Measurements from ENCODE around the gene TLN1. TPM values are rescaled to one million over a fixed set of nuclear protein-coding genes. Genes with fewer than 3 reads are reported as not detected.

TLN1 gene
- total and polyA plus RNA-seq, 2 experiments from 2014 or later, result 21.5 to 120 TPM

DNA sequence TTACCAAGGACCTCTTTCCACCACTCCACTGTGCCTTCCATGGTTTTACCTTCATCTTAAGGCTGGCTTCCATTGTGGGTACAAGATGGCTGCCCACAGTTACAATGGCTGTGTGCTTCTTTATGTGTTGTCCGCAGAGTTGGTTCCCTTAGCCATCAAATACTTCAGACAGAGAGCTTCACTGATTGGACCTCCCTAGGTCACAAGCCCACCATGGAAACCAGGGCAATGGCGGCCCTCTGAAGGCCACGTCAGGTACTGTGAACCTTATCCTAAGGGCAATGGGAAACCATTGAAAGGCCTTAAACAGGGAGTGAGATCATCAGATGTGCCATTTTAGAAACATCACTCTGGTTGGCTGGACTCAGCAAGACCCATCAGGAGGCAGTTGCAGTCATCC, 64.1 kb downstream of the TLN1 start:
- H3K9me2 ChIP-seq (ENCODE audit: insufficient read depth), result peaks cover 12% of the 10 kb centered on the region
- no peaks in the 10 kb centered on the region; the same call in 2 of the 3 replicates for H3K9me3 Mint-ChIP-seq
- no peak overlapping the region for H3K4me3 ChIP-seq
- H3K27me3 ChIP-seq (ENCODE audit: insufficient read depth), result no peaks in the 10 kb centered on the region
- peaks cover 6% of the 10 kb centered on the region for H3K27me3 Mint-ChIP-seq (ENCODE audit: insufficient read depth, low read depth, poor library complexity)
- 0 out of 2 replicates have a peak, but pooled peaks cover 13% of the 10 kb centered on the region for H3F3A ChIP-seq (replicated peaks; ENCODE audit: low read depth)
- no peak for ATAC-seq
- no peaks in the 10 kb centered on the region for H3K36me3 ChIP-seq (ENCODE audit: insufficient read depth)
- no peak overlapping the region for H2AFZ ChIP-seq
- no peak overlapping the region for H3K27ac Mint-ChIP-seq
- peaks cover 5% of the 10 kb centered on the region for H3K36me3 Mint-ChIP-seq (ENCODE audit: low read depth)
- no peak overlapping the region for H3K27ac ChIP-seq (ENCODE audit: low read depth)
- H3K4me3 Mint-ChIP-seq, result no peak overlapping the region
- TF ChIP-seq NANOG (IDR thresholded peaks at IDR 0.05; ENCODE audit: borderline replicate concordance) (no peak), ZNF331 (CRISPR knock-in tag; IDR thresholded peaks at IDR 0.05; ENCODE audit: low read depth) (no peak), ZNF114 (CRISPR knock-in tag; IDR thresholded peaks at IDR 0.05) (no peak), EZH2 (IDR thresholded peaks at IDR 0.05; ENCODE audit: low read depth, unreplicated experiment) (no peak), JUNB (IDR thresholded peaks at IDR 0.05; ENCODE audit: unreplicated experiment) (no peak), CREB1 (CRISPR knock-in tag; IDR thresholded peaks at IDR 0.05; ENCODE audit: low read depth) (no peak), POLR2AphosphoS5 (IDR thresholded peaks at IDR 0.05; ENCODE audit: low read depth) (no peak), EZH2phosphoT487 (IDR thresholded peaks at IDR 0.05; ENCODE audit: unreplicated experiment) (no peak), STAT1 (IDR thresholded peaks at IDR 0.05; ENCODE audit: unreplicated experiment) (no peak)
- TF ChIP-seq, protein P1, sequence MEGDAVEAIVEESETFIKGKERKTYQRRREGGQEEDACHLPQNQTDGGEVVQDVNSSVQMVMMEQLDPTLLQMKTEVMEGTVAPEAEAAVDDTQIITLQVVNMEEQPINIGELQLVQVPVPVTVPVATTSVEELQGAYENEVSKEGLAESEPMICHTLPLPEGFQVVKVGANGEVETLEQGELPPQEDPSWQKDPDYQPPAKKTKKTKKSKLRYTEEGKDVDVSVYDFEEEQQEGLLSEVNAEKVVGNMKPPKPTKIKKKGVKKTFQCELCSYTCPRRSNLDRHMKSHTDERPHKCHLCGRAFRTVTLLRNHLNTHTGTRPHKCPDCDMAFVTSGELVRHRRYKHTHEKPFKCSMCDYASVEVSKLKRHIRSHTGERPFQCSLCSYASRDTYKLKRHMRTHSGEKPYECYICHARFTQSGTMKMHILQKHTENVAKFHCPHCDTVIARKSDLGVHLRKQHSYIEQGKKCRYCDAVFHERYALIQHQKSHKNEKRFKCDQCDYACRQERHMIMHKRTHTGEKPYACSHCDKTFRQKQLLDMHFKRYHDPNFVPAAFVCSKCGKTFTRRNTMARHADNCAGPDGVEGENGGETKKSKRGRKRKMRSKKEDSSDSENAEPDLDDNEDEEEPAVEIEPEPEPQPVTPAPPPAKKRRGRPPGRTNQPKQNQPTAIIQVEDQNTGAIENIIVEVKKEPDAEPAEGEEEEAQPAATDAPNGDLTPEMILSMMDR (conservative IDR thresholded peaks at IDR 0.05; ENCODE audit: low read depth in 2 of 2), result no peak
- TF ChIP-seq, protein P2, sequence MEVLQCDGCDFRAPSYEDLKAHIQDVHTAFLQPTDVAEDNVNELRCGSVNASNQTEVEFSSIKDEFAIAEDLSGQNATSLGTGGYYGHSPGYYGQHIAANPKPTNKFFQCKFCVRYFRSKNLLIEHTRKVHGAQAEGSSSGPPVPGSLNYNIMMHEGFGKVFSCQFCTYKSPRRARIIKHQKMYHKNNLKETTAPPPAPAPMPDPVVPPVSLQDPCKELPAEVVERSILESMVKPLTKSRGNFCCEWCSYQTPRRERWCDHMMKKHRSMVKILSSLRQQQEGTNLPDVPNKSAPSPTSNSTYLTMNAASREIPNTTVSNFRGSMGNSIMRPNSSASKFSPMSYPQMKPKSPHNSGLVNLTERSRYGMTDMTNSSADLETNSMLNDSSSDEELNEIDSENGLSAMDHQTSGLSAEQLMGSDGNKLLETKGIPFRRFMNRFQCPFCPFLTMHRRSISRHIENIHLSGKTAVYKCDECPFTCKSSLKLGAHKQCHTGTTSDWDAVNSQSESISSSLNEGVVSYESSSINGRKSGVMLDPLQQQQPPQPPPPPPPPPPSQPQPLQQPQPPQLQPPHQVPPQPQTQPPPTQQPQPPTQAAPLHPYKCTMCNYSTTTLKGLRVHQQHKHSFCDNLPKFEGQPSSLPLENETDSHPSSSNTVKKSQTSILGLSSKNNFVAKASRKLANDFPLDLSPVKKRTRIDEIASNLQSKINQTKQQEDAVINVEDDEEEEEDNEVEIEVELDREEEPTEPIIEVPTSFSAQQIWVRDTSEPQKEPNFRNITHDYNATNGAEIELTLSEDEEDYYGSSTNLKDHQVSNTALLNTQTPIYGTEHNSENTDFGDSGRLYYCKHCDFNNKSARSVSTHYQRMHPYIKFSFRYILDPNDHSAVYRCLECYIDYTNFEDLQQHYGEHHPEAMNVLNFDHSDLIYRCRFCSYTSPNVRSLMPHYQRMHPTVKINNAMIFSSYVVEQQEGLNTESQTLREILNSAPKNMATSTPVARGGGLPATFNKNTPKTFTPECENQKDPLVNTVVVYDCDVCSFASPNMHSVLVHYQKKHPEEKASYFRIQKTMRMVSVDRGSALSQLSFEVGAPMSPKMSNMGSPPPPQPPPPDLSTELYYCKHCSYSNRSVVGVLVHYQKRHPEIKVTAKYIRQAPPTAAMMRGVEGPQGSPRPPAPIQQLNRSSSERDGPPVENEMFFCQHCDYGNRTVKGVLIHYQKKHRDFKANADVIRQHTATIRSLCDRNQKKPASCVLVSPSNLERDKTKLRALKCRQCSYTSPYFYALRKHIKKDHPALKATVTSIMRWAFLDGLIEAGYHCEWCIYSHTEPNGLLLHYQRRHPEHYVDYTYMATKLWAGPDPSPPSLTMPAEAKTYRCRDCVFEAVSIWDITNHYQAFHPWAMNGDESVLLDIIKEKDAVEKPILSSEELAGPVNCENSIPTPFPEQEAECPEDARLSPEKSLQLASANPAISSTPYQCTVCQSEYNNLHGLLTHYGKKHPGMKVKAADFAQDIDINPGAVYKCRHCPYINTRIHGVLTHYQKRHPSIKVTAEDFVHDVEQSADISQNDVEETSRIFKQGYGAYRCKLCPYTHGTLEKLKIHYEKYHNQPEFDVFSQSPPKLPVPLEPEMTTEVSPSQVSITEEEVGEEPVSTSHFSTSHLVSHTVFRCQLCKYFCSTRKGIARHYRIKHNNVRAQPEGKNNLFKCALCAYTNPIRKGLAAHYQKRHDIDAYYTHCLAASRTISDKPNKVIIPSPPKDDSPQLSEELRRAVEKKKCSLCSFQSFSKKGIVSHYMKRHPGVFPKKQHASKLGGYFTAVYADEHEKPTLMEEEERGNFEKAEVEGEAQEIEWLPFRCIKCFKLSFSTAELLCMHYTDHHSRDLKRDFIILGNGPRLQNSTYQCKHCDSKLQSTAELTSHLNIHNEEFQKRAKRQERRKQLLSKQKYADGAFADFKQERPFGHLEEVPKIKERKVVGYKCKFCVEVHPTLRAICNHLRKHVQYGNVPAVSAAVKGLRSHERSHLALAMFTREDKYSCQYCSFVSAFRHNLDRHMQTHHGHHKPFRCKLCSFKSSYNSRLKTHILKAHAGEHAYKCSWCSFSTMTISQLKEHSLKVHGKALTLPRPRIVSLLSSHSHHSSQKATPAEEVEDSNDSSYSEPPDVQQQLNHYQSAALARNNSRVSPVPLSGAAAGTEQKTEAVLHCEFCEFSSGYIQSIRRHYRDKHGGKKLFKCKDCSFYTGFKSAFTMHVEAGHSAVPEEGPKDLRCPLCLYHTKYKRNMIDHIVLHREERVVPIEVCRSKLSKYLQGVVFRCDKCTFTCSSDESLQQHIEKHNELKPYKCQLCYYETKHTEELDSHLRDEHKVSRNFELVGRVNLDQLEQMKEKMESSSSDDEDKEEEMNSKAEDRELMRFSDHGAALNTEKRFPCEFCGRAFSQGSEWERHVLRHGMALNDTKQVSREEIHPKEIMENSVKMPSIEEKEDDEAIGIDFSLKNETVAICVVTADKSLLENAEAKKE (CRISPR knock-in tag; IDR thresholded peaks at IDR 0.05), result no peak
- TF ChIP-seq, protein P3, sequence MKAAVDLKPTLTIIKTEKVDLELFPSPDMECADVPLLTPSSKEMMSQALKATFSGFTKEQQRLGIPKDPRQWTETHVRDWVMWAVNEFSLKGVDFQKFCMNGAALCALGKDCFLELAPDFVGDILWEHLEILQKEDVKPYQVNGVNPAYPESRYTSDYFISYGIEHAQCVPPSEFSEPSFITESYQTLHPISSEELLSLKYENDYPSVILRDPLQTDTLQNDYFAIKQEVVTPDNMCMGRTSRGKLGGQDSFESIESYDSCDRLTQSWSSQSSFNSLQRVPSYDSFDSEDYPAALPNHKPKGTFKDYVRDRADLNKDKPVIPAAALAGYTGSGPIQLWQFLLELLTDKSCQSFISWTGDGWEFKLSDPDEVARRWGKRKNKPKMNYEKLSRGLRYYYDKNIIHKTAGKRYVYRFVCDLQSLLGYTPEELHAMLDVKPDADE (IDR thresholded peaks at IDR 0.05), result no peak
- TF ChIP-seq, protein P4, sequence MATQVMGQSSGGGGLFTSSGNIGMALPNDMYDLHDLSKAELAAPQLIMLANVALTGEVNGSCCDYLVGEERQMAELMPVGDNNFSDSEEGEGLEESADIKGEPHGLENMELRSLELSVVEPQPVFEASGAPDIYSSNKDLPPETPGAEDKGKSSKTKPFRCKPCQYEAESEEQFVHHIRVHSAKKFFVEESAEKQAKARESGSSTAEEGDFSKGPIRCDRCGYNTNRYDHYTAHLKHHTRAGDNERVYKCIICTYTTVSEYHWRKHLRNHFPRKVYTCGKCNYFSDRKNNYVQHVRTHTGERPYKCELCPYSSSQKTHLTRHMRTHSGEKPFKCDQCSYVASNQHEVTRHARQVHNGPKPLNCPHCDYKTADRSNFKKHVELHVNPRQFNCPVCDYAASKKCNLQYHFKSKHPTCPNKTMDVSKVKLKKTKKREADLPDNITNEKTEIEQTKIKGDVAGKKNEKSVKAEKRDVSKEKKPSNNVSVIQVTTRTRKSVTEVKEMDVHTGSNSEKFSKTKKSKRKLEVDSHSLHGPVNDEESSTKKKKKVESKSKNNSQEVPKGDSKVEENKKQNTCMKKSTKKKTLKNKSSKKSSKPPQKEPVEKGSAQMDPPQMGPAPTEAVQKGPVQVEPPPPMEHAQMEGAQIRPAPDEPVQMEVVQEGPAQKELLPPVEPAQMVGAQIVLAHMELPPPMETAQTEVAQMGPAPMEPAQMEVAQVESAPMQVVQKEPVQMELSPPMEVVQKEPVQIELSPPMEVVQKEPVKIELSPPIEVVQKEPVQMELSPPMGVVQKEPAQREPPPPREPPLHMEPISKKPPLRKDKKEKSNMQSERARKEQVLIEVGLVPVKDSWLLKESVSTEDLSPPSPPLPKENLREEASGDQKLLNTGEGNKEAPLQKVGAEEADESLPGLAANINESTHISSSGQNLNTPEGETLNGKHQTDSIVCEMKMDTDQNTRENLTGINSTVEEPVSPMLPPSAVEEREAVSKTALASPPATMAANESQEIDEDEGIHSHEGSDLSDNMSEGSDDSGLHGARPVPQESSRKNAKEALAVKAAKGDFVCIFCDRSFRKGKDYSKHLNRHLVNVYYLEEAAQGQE (IDR thresholded peaks at IDR 0.05; ENCODE audit: unreplicated experiment), result no peak
- no peak for DNase-seq (ENCODE audit: low spot score)
- no peaks in the 10 kb centered on the region for H4K20me1 ChIP-seq (replicated peaks; ENCODE audit: insufficient read depth)
- peaks cover 20% of the 10 kb centered on the region for H3K4me1 Mint-ChIP-seq
- H3K4me2 ChIP-seq, result no peak overlapping the region
- H3K79me2 ChIP-seq (replicated peaks; ENCODE audit: insufficient read depth), result peaks cover 8% of the 10 kb centered on the region; the same call in 1 of the 2 replicates
- peaks cover 15% of the 10 kb centered on the region for H3K4me1 ChIP-seq (ENCODE audit: insufficient read depth)
